ENCODE measurements around the gene FBXL14.

Gene FBXL14, protein sequence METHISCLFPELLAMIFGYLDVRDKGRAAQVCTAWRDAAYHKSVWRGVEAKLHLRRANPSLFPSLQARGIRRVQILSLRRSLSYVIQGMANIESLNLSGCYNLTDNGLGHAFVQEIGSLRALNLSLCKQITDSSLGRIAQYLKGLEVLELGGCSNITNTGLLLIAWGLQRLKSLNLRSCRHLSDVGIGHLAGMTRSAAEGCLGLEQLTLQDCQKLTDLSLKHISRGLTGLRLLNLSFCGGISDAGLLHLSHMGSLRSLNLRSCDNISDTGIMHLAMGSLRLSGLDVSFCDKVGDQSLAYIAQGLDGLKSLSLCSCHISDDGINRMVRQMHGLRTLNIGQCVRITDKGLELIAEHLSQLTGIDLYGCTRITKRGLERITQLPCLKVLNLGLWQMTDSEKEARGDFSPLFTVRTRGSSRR

DNA sequence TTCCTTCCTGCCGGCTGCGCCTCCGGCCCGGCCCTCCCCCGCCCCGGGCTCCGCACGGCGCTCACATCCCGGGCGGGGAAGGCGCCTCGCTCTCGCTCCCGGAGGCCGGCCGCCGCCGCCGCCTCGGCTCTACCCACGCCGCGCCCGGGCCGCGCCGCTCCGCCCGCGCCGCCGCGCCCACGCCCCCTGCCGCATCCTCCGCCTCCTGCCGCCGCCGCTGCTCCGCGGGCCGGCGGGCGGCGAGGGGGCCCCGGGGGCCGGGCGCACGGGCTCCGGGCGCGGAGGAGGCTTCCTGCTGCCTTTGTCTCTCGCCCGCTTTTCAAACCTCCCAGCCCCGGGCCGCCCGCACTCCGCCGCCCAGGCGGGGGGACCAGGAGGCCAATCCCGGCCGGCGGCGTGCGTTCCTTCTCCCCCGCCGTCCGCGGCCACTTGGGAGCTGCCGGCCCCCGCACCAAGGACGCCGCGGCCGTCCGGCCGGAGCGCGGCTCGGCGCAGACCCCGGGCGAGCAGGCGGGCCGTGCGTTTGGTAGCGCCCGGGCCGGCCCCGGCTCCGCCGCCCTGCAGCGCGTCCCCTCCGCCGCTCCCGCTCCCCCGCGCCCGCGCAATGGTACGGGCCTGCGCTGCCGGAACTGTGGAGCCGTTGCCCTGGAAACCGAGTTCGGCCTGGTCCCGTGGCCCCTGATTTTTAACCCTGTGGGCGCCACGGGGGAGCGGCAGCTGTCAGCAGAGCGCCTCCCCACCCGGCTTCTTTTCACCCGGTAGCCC lies at the start of gene FBXL14:
Gene FBXL14, minus strand, starts transcription at position 321 of the 765 bp plus-strand sequence. CDS start 515 bp downstream, outside the sequence.
- ChIA-PET POLR2A (ENCODE audit: low non-redundant PET) (interaction anchor here (0.8 kb wide), 1 partner anchor 8 kb away, joined by 4 read pairs; no protein-coding TSS in a partner anchor), CTCF (interaction anchor here (0.7 to 1.1 kb wide), 2 partner anchors 11 to 402 kb away, joined by 3 to 8 read pairs; no protein-coding TSS in a partner anchor)
- TF ChIP-seq, protein P1, sequence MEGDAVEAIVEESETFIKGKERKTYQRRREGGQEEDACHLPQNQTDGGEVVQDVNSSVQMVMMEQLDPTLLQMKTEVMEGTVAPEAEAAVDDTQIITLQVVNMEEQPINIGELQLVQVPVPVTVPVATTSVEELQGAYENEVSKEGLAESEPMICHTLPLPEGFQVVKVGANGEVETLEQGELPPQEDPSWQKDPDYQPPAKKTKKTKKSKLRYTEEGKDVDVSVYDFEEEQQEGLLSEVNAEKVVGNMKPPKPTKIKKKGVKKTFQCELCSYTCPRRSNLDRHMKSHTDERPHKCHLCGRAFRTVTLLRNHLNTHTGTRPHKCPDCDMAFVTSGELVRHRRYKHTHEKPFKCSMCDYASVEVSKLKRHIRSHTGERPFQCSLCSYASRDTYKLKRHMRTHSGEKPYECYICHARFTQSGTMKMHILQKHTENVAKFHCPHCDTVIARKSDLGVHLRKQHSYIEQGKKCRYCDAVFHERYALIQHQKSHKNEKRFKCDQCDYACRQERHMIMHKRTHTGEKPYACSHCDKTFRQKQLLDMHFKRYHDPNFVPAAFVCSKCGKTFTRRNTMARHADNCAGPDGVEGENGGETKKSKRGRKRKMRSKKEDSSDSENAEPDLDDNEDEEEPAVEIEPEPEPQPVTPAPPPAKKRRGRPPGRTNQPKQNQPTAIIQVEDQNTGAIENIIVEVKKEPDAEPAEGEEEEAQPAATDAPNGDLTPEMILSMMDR (conservative IDR thresholded peaks at IDR 0.05; ENCODE audit: low read depth), result no peak
- H3K27ac ChIP-seq, result peak within 1 kb of the TSS; percentile 92
- DNase-seq (ENCODE audit: low spot score), result peak; percentile 67

DNA sequence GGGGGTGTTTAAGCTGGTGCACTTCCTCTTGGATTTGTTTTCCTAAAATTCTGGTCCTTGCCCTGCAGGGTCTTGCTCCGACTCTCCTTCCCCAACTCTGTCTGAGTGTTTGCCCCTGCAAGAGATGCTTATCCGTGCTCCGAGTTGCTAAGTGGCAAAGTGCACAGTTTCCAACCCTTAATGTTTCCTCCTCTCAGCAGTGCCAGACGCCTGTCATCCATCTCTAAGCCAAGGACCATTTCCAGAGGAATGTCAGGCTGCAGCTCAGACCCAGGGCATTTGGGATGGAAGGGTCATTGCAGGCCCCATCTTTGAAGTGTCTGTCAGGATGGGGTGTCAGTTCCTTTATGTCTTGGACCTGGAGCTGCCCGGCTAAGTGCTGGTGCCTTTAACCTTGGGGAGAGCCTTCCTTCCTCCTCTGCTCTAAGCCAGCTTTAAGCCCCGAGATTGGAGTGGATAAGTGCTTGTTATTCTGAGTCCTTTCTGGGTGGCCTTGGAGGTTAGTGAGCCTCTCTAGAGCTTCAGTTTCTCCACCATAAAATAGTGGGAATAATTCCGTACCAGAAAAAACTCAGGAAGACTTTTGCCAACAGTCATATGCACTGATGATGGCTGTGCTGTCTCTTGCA lies 49.6 kb upstream of the FBXL14 start:
- ChIA-PET POLR2A (ENCODE audit: low non-redundant PET) (no interaction called here), CTCF (interaction anchor here (0.6 to 6.9 kb wide), 4 partner anchors 9 to 361 kb away, joined by 4 to 34 read pairs (median 11); no protein-coding TSS in a partner anchor)
- H3K27ac ChIP-seq, result no peak overlapping the region
- no peak for DNase-seq (ENCODE audit: low spot score)
- TF ChIP-seq, protein P1 (conservative IDR thresholded peaks at IDR 0.05; ENCODE audit: low read depth), result no peak

GRCh38 chr12:1643043-1643442 lies 48.7 kb upstream of the FBXL14 start:
- no peak for DNase-seq (ENCODE audit: low spot score)
- CTCF ChIA-PET, result interaction anchor here (0.6 to 3.5 kb wide), 3 partner anchors 9 to 940 kb away, joined by 3 to 17 read pairs (median 3); no protein-coding TSS in a partner anchor
- TF ChIP-seq, protein P1 (conservative IDR thresholded peaks at IDR 0.05; ENCODE audit: low read depth), result no peak
- POLR2A ChIA-PET (ENCODE audit: low non-redundant PET), result no interaction called here
- no peak overlapping the region for H3K27ac ChIP-seq

GRCh38 chr12:1642513-1642912 lies 48.1 kb upstream of the FBXL14 start:
- DNase-seq (ENCODE audit: low spot score), result no peak
- ChIA-PET POLR2A (ENCODE audit: low non-redundant PET) (no interaction called here), CTCF (interaction anchor here (0.6 kb wide), 1 partner anchor 21 kb away, joined by 3 read pairs; no protein-coding TSS in a partner anchor)
- TF ChIP-seq, protein P1 (conservative IDR thresholded peaks at IDR 0.05; ENCODE audit: low read depth), result no peak
- no peak overlapping the region for H3K27ac ChIP-seq

- ChIA-PET POLR2A (ENCODE audit: low non-redundant PET) (interaction anchor here (0.5 kb wide), 1 partner anchor 12 kb away, joined by 5 read pairs; no protein-coding TSS in a partner anchor), CTCF (no interaction called here)
- DNase-seq (ENCODE audit: low spot score), result no peak
- H3K27ac ChIP-seq, result no peak overlapping the region
- TF ChIP-seq, protein P1 (conservative IDR thresholded peaks at IDR 0.05; ENCODE audit: low read depth), result no peak
These were observed 46.2 kb upstream of the FBXL14 start for GRCh38 chr12:1640328-1641234.
